Epidermal melanocyte (primary cell): ENCODE results near the gene PACS2.

Source experiments
- DNase-seq: peaks from one replicate; pipeline ENCODE4 v3.0.0; 2011; ENCODE audit warnings: low spot score; ENCODE audit not compliant: insufficient read length

The PACS2 gene

DNA sequence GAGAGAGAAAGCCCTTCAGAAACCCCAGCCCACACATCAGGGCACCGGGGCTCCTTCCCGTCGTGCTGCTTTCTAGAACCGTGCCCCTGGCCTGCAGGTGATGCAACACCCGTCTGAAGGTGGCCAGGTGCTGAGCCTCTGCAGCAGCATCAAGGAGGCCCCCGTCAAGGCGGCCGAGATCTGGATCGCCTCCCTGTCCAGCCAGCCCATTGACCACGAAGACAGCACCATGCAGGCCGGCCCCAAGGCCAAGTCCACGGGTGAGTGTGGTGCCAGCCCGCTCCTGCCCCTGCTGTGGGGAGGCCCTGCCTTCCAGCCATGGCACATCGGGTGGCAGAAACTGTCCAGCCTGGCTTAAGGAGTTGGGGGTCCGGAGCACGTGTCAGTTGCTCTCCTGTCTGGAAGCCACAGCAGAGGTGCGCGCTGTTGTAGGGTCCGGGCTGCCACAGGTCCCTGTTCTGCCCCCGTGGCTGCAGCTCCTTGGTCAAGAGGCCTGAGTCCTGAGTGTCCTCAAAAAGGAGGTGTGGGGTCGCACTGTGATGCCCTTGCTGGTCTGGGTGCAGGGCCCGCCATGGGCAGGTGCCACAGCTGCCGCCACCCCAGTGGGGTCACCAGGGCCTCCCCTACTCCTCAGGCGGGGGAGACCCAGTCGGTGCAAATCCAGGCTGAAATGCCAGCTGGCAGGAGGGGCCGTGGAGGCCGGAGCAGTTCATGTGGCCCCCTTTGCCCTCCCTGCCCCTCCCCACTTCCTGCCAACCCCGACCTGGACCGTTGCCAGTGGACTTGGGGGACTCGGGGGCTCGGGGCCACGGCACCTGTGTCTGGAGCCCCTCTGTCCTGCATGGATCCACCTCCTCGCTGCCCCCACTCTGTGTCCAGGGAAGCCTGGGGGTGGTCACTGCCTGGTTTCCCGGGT, 52.8 kb downstream of the PACS2 start:
- DNase-seq: no peak

DNA sequence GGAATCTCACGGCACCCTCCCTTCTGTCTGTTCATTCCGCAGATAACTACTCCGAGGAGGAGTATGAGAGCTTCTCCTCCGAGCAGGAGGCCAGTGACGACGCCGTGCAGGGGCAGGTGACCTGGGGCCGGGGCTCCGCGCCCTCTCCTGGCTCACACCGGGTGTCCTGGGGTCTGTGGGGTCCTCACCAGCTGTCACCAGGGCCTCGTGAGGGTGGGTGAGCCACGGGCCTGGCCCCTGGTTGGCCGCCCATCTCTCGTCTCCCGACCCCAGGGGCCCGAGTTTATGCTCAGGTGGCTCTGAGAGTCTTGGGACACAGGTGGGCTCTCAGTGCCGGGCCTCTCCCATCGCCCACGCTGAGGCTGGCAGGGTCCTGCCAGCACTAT, 53.5 kb downstream of the PACS2 start:
- DNase-seq: no peak

DNA sequence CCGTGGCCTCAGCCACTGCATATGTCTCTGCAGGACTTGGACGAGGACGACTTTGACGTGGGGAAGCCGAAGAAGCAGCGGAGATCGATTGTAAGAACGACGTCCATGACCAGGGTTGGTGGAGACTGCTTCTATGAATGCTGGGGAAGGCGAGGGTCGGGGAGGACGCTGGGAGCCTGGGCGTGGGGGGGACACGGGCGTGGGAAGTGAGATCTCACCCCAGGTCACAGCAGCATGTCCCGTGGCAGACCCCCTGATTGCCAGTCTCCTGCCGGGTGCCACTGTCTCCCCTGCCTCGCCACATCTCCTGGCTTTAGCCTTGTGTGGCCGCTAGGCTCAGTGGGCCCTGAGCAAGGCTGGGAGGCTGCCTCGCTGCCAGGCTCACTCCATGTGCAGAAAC, 53.9 kb downstream of the PACS2 start:
- DNase-seq: no peak

DNA sequence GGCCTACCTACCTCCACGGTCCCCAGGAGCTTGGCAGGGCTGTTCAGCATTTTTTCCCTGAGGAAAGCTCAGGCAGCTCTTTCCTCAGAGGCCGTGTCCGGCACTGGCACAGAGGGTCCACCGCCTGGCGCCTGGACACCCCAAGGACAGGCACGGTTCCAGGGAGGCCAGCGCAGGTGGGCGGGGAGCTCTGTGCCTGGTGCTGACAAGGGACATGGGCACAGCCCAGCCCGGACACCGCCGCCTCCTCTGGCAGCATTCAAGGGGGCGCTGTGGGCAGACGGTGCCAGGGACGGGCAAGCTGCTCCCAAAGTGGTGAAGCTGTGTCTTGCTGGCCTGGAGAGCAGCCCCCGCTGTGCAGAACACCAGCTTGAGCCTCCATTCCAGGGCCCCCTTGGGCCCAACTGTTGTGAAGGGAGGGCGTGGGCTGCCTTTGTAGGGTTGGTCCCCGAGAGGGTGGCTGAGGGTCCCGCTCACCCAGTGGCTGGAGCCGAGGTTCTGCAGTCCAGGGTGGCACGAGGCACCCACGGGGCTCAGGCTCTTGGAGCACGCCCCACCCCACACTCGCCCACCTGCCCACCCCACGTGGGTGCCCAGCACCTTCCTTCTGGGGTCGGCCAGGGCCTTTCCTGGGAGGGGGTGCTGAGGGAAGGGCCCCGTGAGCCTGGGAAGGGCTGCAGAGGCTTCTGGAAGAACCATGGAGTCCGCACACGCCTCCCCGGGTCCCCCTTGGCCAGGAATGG, 54.5 kb downstream of the PACS2 start:
- no peak for DNase-seq

DNA sequence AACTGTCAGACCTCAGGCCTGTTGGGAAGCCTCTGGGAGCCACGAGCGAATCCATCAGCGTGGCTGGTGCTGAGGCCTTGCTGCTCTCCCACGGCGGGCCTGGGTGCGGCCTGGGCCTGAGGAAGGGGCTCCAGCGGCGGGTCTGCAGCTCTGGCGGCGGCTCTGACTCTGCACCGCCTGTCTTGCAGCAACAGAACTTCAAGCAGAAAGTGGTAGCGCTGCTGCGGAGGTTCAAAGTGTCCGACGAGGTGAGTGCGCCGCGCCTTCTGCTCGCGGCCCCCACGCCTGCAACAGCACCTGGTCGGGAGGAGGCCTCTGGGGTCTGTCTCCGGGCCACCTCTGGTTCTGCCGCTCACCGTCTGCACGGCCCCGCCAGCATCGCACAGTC, 55.1 kb downstream of the PACS2 start:
- DNase-seq: no peak

DNA sequence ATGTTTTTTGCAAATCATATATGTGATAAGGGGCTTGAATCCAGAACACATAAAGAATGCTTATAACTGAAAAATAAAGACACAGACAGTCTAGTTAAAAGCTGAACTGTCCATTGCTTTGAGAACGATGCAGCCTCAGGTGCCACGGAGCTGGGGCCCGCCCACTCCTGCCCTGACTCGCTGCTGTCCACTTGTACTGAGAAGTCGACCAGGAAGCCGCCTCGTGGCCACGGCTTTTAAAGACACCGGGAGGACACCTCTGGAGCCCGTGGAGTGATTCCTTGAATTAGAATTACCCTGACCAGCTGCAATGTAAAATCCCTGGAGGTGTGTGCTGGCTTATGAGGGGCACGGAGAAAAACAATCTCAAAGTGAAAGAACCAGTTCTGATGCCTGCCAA, 59.8 kb downstream of the PACS2 start:
- no peak for DNase-seq

DNA sequence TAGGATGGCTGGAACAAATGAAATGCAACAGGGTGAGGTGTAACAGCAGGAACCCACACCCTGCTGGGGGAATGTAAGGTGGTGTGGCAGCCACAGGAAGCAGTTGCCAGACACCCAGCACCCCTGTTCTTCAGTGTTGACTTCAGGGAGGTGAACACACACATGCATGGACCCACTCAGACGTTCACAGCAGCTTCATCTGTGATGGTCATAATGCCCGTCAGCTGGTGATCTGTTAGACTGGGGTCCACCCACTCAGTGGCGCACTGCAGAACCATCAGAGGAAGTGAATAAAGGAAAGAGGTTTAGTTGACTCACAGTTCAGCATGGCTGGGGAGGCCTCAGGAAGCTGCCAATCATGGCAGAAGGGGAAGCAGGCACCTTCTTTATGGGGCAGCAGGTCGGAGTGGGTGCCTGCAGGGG, 61.1 kb downstream of the PACS2 start:
- DNase-seq: no peak

DNA sequence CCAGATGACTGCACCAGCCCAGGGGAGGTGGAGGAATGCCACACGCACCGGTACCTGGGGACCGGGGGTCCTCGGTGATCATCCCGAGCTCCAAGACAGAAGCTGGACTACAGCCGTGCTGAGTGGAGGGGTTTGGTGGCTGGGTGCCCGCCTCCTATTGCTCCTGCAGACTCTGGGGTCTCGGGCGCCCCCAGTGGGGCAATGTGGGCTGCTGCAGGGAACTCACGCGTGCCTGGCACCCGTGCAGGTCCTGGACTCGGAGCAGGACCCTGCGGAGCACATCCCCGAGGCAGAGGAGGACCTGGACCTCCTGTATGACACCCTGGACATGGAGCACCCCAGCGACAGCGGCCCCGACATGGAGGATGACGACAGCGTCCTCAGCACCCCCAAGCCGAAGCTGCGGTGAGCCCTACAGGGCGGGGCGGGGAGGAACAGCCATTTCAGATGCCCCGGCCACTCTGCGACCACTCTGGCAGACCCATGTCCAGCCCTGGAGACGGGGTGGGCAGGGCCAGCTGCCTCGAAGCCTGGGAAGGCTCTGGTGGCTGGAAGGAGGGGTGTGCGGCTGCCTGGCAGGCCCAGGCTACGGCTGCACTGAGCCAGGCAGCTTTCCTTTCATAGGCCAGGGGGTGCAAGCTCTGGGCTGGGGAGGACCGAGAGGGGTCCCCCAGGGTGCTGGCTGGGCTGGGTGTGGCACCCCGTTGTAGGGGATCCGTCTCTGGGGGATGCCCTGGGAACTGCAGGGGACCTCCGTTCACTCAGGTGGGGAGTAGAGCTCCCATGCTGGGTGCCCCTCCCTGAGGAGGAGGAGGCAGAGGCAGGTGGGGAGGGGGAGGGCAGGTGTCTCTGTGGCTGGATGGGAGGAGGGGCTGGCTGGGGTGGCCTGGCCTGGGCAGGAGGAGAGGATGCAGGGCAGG, 62.2 kb downstream of the PACS2 start:
- no peak for DNase-seq

DNA sequence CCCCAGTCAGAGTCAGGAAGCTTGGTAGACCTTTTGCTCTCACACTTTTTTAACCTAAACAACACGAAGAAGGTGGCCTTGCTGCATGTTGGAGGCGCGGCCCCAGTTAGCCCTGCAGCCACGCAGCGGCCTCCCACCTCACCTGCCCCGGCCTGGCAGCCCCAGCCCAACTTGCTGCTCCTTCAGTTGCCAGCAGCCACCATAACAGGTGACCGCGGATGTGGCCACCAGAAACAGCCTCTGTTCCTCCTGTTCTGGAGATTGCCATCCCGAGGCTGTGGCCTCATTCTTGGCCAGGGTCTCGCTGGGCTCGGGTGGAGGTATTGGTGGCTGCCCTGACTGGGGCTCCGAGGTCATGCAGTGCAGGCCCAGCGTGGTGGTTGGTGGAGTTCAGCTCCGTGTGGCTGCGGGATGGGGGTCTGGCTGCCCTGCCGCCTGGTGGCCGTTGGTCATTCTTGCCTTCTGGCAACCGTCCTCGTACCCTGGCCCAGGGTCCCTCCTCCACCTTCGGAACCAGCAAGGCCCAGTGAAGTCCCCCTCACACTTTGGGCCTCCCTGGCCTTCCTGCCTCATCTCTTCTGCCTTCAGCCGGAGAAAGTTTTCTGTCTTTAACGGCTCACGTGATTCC, 63.1 kb downstream of the PACS2 start:
- no peak for DNase-seq

DNA sequence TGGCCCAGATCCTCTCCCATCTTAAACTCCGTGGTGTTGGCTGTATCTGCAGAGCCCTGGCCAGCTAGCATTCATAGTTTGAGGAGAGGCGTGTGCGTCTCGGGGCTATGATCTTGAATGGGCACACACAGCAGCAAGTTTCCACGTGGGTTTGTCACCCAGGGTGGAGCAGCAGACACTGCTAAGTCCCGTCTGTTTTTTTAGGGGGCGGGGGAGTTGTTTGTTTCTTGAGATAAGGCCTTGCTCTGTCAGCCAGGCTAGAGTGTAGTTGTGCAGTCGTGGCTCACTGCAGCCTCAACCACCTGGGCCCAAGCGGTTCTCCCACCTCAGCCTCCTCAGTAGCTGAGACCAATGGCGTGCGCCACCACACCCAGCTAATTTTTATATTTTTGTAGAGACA, 63.7 kb downstream of the PACS2 start:
- no peak for DNase-seq

DNA sequence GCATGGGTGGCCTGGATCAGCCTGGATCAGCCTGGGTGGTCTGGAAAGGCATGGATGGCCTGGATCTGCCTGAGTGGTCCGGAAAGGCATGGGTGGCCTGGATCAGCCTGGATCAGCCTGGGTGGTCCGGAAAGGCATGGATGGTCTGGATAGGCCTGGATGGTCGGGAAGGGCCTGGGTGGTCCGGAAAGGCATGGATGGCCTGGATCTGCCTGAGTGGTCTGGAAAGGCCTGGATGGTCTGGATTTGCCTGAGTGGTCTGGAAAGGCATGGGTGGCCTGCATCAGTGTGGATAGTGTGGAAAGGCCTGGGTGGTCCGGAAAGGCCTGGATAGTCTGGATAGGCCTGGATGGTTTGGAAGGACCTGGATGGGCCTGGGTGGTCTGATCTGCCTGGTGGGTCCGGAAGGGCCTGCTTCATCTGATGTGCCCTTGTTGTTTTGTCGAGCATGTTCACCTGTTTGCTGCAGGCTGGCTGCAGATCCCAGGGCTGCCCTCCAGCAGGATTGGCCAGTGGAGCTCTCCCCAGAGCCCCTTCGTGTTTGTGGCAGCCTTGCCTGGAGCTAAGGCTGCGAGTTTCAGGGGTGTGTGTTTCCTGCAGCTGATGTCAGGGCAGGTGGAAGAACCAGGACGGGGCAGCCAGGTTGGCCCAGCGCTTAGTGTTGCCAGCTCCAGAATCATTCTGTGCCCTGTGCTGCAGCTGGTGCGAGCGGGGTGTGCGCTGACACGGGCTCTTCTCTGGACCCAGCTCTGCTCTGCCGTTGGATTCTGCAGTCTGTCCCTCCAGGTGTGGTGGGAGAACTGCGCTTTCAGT, 64.5 kb downstream of the PACS2 start:
- no peak for DNase-seq

DNA sequence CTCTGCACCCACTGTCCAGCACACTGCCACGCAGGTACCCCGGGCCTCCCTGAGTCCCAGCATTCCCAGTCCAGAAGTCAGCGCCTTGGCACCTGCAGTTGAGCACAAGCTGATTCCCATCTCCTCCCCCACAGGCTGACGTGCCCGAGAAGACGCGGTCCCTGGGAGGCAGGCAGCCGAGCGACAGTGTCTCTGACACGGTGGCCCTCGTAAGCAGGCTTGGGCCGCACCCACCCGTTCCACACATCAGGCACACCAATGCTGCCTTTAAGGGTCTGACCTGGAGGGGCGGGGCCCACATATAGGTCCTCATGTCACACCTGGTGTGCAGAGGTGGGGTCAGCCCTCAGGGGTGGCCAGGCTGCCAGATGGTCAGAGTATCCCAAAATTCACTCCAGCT, 65.4 kb downstream of the PACS2 start:
- no peak for DNase-seq

DNA sequence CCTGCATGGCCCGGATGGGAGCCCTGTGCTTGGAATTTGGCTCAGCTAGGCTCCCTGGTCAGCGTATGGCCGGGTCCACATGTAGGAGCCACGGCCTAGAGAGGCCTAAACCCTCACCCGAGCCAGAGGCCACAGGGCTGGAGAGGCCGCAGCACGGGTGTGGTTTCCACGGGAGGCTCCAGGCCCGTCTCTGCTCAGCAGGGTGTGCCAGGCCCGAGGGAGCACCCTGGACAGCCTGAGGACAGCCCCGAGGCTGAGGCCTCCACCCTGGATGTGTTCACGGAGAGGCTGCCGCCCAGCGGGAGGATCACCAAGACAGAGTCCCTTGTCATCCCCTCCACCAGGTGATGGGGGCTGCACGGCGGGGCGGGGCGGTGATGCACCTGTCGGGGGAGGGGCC, 66.2 kb downstream of the PACS2 start:
- no peak for DNase-seq

DNA sequence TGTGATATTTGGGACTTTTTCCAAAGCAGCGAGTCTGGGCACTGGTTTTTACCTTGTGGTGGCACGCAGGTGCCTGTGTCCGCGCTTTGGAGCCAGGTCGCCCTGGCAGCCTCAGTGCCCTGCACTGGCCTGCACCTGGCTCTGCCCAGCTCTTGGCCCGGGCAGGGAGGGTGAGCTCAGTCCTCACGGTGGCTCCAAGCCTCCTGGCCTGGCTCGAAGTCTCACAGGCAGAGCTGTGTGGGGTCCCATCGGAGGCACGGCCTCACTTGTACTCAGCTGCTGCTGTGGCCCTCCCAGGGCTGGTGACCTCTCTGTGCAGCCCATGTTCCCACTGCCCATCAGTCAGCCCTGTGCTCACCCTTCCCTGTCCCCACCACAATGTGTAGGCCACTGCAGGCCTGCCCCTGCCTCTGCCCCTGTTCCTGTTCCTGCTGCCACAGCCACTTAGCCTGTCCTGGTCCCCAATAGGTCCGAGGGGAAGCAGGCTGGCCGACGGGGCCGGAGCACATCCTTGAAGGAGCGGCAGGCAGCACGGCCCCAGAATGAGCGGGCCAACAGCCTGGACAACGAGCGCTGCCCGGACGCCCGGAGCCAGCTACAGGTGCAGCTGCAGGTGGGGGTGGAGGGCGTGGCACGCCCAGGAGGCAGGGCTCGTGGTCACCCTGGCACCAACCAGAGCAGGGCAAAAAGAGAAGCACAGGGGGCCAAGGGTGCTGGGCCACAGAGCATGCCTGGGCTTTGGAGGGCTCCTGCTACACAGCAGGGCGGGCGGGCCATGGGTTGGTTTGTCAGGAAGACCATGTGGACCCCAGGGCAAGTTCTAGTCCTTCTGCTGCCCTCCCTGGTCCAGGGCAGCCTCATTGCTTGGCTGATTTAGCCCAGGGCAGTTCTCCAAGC, 67.1 kb downstream of the PACS2 start:
- DNase-seq: no peak

DNA sequence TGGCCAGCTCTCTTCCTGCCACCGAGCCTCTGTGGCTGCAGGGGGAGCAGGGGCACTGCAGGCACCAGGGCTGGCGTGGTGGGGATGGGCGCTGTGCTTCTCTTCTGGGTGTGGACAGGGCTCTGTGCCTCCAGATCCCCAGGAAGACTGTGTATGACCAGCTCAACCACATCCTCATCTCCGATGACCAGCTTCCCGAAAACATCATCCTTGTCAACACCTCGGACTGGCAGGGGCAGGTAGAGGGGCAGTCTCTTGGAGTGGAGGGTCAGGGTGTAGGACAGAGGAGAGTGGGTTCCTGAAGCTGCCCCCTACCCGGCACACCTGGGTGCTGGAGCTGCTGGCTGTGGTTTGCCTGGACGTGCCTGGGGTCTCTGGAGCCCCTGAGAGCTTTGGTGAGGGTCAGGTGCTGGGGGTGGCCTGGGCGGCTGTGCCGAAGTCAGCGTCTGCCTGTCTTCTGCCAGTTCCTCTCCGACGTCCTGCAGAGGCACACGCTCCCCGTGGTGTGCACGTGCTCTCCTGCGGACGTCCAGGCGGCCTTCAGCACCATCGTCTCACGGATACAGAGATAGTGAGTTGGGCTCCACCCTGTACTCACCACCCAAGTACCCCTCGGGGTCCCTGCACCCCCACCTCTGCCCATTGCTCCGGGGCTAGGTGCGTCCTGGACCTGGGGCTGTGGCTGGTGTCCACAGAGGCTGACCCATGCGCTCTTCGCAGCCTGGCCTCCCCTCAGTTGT, 68.0 kb downstream of the PACS2 start:
- no peak for DNase-seq

DNA sequence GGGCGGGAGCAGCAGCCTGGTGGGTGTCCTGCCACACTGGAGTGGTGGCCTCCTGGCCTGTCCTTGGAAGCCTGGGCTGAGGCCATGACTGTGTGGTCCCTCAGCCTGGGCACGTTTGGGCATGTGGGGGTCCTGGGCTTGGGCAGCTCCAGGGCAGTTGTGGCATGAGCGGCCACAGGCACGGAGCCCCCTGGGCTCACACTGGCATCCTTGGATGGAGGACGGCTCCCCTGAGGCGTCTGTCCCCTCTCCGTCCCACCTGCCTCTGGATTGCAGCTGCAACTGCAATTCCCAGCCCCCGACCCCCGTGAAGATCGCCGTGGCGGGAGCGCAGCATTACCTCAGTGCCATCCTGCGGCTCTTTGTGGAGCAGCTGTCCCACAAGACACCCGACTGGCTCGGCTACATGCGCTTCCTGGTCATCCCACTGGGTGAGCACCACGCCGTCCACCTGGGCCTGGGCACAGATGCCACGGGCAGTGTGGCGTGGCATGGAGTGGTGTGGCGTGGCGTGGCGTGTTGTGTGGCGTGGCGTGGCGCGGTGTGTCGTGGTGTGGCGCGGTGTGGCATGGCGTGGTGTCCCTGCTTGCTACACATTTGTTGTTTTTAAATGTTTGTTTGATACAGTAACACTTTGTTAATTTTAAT, 68.7 kb downstream of the PACS2 start:
- DNase-seq: no peak

DNA sequence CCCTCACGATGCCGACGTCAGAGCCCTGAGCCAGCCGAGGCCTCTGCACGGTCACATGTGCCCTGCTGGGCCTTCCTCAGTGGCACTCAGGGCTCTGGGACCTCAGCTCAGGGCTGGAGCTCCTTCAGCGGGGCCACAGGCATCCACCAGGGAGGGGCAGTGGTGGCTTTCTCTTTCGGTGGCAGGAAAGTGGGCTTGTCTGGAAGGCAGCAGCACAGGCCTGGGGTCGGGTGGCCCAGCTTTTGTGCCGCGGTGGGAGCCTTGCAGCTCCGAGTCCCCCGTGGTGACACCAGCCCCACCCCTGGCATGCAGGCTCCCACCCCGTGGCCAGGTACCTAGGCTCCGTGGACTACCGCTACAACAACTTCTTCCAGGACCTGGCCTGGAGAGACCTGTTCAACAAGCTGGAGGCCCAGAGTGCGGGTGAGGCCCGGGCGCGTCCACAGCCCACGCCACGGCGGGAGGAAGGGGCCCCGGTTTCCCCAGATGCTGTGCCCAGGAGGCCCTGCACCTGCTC, 69.6 kb downstream of the PACS2 start:
- DNase-seq: no peak
